ENCODE data around the gene CACUL1. TPM values are rescaled to one million over a fixed set of nuclear protein-coding genes. Genes with fewer than 3 reads are reported as not detected.

Gene CACUL1
- total RNA-seq, 4 donors from 2014 or later: 36.4 to 46.3 (median 41.9) TPM

- ATAC-seq (ENCODE audit: low FRiP score) (no peak), DNase-seq (ENCODE audit: low spot score) (no peak)
- TF ChIP-seq CTCF (IDR thresholded peaks at IDR 0.05): no peak
Observed at GRCh38 chr10:118768041-118768919, 13.5 kb upstream of the CACUL1 start.

- DNase-seq (ENCODE audit: low spot score) (no peak), ATAC-seq (ENCODE audit: low FRiP score) (no peak)
- TF ChIP-seq CTCF (IDR thresholded peaks at IDR 0.05): no peak
Observed at GRCh38 chr10:118767297-118768040, 12.7 kb upstream of the CACUL1 start.

DNA sequence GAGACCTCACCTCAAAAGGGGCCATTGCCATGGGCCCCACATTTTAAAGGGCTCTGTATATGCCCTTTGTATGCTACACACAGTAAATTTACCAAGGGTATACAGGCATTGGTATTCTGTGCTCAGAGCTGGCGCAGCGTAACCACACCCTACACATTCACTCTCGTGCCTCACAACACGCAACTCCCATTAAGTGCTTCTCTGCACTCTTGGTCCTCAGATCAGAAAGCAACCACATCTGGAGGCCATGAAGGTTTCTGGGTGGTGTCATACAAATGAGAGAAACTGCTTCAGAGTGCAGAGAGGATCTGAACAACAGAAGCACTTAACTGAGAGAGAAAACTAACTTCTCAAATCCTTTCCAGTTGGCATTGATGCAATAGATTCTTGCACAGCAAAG lies 9.4 kb upstream of the CACUL1 start:
- DNase-seq (ENCODE audit: low spot score) (no peak), ATAC-seq (ENCODE audit: low FRiP score) (no peak)
- TF ChIP-seq CTCF (IDR thresholded peaks at IDR 0.05): no peak

GRCh38 chr10:118763202-118763988 lies 8.6 kb upstream of the CACUL1 start:
- TF ChIP-seq CTCF (IDR thresholded peaks at IDR 0.05): no peak
- DNase-seq (ENCODE audit: low spot score) (no peak), ATAC-seq (ENCODE audit: low FRiP score) (no peak)

DNA sequence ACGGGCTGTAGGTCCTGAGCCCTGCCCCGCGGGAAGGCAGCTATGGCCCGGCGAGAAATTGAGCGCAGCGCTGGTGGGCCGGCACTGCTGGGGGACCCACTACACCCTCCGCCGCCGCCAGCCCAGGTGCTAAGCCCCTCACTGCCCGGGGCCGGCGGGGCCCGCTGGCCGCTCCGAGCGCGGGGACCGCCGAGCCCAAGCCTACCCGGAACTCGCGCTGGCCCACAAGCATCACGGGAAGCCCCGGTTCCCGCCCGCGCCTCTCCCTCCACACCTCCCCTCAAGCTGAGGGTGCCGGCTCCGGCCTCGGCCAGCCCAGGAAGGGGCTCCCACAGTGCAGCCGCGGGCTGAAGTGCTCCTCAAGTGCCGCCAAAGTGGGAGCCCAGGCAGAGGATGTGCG lies 5.5 kb upstream of the CACUL1 start:
- DNase-seq (ENCODE audit: low spot score) (no peak), ATAC-seq (ENCODE audit: low FRiP score) (no peak)
- TF ChIP-seq CTCF (IDR thresholded peaks at IDR 0.05): no peak

- no peak for TF ChIP-seq CTCF (IDR thresholded peaks at IDR 0.05)
- ATAC-seq (ENCODE audit: low FRiP score) (no peak), DNase-seq (ENCODE audit: low spot score) (no peak)
Observed at GRCh38 chr10:118758449-118758848, 3.7 kb upstream of the CACUL1 start.
